ENCODE results near the gene ADAMTS17.

ADAMTS17 gene

GRCh38 chr15:100341750-100342560 lies at the start of gene ADAMTS17:
Gene ADAMTS17 (minus strand): TSS chr15:100341975. CDS start chr15:100341899, 76 bp downstream.
- peak; percentile 85 to 86 for DNase-seq (ENCODE audit: low read depth in 2 of 2)

DNA sequence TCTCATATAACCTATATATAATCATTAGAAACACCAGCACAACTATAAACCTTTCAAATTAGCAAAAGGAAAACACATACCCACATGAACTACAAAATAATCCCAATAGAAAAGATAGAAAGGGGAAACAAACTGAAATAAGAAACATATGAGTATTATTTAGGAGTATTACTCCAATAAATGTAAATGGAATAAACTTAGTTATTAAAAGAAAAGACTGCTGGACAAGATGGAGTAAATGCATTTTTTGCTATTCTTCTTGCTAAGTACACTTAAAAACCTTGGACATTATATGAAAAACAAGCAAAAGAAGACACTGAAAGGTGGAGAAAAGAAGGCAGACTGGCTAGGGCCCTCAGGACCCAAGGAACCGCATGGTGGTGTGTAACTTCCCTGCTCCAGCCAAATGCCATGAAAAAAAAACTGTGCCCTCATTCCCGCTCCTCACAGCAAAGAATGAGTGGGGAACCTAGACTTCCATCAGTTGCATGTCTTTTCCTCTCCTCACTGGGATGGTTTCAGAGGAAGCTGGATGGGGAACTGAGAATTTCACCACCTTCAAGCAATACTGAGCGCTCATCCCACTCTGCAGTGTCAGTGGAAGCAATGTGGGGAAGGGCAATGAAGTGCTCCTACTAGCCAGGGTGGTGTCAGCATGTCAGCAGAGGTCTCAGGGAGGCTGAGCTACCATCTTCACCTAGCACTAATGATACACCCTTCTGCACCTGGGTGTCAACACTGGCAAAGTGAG lies 43.7 kb upstream of the ADAMTS17 start:
- DNase-seq (ENCODE audit: low read depth in 2 of 2), result no peak

DNA sequence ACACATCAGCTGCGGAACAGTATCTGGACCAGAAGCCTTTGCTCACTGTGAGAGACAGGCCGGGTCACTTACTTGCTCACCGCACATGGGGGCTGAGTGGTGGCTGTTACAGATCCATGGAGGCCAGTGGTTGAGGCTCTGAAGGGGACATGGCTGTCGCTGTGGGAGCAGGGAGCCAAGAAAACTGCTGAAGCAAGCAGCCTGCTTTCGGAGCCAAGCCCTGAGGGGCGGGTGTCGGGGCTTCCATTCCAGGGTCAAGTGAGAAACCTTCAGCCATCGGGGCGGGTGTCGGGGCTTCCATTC lies 42.3 kb upstream of the ADAMTS17 start:
- DNase-seq (ENCODE audit: low read depth in 2 of 2), result no peak

GRCh38 chr15:100383302-100384107 lies 41.7 kb upstream of the ADAMTS17 start:
- no peak for DNase-seq (ENCODE audit: low read depth in 2 of 2)

GRCh38 chr15:100373942-100374341 lies 32.2 kb upstream of the ADAMTS17 start:
- DNase-seq (ENCODE audit: low read depth in 2 of 2), result no peak

DNA sequence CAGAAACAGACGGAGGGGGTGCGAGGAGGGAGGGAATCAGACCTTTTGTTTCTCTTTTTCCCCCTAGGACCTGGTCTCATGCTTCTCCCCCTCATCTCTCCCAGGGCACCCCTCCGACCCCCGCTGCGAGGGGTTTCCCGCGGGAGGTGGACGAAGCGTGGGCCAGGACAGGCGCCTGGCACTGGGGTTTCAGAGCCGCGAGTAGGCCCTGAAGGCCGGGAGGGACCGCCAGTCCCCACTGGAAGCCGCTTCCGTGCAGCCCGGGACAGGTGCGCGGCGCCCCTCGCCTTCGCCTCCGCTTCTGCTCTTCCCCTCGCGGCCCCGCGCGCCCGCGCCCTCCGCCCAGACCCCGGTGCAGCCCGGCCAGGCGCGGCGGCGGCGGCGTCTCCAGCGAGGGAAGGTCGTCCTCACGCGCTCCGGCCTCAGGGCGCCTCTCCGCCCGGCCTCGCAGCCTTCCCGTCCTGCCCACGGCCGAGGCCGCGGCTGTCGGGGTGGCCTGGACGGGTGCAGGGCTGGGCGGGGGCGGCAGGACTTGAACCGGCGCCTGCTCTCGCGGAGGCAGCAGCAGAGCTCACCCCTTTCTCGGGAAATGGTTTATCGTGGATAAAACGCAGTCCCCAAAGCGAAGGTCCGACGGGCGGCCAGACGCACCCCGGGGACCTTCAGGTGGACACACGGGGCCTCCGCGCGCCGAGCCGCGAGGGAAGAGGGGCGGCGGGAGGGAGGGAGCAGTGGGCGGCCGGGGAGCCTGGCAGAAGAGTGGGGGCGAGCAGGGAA lies 31.5 kb upstream of the ADAMTS17 start:
- no peak for DNase-seq (ENCODE audit: low read depth in 2 of 2)

DNA sequence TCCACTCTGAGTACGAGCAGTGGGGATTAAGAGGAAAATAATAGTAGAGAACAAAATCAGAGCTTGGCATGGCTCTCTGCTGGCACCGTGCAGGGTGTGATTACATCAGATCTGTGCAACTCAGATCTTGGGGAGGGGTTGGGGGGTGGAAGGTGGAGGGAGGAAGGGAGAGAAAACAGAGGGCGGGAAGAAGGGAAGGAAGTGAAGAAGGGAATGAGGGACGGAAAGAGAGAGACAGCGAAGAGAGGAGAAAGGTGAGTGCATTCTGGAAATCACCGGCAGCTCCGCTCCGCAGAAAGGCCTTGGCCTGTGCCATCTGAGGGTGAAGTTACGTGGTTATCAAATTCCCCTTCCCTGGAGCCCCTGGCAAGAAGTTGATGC lies 31.0 kb upstream of the ADAMTS17 start:
- DNase-seq (ENCODE audit: low read depth in 2 of 2), result no peak

DNA sequence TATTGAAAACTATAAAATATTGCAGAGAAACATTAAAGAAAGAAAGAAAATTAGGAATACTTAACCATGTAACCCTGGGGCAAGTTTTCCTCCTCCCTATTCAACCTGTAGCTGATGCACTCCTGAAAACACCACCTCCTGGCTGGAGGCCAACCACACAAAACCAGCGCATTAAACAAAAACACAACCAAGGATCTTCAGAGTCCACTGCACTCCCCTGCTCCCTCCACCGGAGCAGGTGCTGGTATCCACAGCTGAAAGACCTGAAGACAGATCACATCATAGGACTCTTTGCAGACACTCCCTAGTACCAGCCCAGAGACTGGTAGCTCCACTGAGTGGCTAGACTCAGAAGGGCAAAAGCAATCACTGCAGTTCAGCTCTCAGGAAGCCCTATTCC lies 13.6 kb upstream of the ADAMTS17 start:
- DNase-seq (ENCODE audit: low read depth in 2 of 2), result no peak

DNA sequence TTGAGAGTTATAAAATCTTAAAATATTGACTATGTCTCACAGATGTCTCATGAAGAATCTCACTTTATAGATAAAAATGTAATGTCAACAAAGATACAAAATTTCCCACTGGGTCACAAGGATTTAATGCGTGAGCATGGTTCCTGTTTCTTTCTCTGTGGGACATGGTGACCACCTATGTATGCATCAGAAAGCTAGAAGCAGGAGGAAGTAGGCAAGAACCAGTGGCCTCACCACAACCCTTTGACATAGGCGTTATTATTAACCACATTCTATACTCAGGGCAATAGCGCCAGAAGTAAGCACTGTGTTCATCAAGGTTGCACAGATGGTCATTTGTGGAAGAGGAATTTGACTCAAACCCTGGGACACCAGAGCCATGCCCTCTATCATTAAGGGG lies 11.7 kb upstream of the ADAMTS17 start:
- DNase-seq (ENCODE audit: low read depth in 2 of 2), result no peak

DNA sequence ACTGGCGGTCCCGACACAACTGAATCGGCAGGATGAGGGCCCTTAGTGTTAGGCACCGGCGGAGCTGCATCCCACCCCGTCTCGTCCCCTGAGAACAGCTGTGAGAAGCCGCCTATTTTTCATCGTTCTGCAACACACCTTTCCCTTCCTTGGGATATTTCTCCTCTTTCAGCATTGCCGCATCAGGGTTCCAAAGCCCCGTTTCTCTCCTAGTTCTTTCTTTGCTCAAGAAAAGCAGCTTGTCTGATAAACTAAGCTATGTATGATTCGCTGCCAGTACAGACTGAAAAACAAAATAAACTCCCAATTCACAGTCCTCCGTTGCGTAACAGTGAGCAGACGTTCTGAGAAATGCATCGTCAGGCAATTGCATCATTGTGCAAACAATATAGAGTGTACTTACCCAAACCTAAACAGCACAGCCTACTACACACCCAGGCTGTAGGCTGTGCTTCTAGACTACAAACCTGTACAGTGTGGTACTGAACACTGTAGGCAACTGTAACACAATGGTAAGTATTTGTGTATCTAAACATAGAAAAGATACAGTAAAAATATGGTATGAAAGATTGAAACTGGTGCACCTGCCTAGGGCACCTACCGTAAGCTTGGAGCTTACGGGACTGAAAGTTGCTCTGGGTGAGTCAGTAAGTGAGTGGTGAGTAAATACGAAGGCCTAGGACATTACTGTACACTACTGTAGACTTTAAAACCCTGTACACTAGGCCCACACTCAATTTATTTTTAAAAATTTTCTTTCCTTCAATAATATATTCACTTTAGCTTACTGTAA lies 8.9 kb upstream of the ADAMTS17 start:
- no peak for DNase-seq (ENCODE audit: low read depth in 2 of 2)

DNA sequence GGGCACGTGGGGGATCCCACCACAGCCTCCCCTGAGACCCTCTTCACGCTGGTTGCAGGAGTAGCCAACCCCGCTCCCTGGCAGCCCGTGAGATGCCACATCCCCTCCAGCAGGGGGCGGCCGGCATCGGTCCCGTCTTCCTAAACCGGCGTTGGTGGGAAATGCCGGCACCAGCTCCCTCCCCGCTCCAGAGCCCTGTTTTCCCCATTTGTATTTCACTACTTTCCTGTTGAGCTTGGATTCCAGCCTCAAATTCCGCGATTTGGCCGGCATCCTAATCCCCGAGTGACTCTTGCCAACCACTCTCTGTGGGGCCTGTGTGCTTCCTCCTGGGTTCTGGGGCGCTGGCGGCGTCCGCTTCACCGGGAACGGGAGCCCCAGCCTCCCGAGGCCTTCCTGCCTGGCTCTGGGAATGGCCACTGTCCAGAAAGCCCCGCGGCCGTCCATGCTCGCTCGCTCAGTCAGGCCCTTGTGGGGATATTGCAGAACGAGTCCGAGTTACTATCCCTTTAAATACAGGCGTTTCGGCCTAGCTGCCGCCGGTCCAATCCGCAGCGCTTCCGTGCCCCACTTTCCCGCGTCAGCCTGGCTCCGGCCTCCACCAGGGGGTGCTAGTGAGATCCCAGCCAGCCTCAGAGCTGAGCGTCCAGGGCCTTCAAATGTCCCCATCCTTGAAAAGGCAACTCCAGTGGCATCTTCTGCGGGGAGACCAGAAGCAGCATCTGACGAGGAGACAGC lies 8.1 kb upstream of the ADAMTS17 start:
- DNase-seq (ENCODE audit: low read depth in 2 of 2), result peak; percentile 61 to 67

DNA sequence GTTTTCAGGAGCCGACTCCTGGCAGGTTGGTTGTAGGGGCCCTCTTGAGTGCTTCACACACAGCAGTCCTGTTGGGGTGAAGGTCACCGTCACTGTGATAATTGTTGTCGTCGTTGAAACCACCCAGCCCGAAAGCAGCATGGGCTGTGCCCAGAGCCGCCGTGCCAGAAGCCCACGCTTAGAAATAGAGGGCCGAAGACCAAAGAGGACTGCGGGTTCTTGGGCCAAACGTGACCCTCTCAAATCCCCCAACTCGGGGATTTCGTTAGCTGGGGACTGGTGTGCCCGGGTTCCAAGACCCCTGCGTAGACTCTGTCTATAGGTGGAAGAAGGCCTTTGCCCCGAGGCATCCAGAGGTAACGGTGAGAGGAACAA lies 7.5 kb upstream of the ADAMTS17 start:
- DNase-seq (ENCODE audit: low read depth in 2 of 2), result no peak

DNA sequence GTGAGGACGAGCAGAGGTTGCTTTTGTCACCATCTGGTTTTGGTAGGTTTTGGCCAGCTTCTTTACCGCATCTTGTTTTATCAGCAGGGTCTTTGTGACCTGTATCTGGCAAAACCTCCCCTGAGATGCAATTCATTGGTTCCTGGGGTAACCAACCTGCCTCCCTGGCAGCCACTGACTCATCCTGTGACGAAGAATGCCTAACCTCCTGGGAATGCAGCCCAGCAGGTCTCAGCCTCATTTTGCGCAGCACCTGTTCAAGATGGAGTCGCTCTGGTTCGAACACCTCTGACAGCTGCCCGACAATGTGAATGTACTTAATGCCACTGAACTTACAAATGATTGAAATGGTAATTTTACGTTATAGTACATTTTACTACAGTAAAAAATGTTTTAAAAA lies 6.8 kb upstream of the ADAMTS17 start:
- no peak for DNase-seq (ENCODE audit: low read depth in 2 of 2)

DNA sequence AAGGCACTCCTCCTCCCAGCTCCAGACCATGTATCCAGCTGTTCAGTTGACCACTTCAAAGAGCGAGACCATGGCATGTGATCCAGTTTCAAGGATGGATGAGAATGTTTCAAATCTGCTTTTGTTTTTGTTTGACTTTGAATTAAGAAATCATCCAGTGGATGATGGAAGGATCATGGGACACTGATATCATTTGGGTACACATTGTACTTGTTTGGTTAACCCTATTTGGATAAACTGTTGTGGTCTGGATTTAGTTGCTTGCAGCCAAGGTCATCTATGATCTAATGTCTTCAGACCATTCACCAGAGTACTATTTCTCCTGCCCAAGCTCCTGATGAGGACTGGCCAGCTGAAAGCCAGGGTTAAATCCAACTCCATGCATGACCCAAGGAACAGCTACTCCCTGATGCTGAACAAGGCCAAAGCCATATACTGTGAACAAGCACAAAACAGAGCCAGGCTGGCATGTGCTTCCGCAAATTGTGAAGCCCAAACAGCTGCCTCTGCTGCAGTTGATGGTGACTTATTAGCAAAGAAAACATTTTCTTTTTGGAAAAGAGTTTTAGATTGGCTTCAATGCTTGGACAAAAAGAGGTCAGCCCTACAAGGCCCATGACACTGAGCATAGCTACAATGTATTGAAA lies 5.2 kb upstream of the ADAMTS17 start:
- DNase-seq (ENCODE audit: low read depth in 2 of 2), result no peak

DNA sequence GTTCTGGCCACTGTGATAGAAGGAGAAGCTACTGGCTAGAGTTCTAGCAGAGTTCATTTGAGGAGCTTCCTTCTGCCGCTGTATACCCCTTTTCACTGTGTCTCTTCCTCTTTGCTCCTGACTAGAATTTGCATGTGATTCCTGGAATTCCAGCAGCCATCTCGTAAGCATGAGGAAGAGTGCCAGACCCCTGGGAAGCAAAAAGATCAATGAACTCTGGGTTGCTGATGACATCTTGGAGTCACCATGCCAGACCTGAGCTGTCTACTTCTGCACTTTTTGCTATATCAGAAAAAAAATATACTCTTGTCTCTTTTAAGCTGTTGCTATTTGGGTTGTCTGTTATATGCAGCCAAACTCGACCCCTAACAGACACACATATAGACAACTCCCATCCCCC lies 3.7 kb upstream of the ADAMTS17 start:
- DNase-seq (ENCODE audit: low read depth in 2 of 2), result no peak

- no peak for DNase-seq (ENCODE audit: low read depth in 2 of 2)
Measured at GRCh38 chr15:100343251-100343650, 1.5 kb upstream of the ADAMTS17 start.

DNA sequence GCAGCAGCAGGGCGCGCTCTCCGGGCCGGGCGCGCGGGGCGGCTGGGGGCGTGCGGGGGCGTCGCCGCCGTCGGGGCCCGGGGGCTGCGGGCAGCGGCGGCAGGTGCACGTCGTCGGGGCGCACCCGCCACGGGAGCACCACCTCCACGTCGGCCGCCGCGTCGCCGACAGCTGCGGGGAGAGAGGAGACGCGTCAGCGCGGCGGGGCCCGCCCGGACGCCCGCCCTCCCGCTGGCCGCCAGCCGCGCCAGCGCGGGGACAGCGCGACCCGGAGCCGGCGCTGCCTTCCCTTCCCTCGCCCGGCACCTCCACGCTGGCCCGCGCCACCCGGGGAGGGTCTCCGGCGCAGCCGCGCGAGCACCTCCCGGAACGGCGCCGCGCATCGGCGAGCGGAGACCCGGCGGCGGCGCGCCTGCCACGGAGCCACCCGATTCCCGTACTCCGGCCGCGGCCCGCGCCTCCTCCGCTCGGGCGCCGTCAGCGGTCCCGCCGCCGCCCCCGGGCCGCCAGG lies 481 bp downstream of the ADAMTS17 start:
- no peak for DNase-seq (ENCODE audit: low read depth in 2 of 2)

GRCh38 chr15:100340721-100341238 lies 995 bp downstream of the ADAMTS17 start:
- no peak for DNase-seq (ENCODE audit: low read depth in 2 of 2)

DNA sequence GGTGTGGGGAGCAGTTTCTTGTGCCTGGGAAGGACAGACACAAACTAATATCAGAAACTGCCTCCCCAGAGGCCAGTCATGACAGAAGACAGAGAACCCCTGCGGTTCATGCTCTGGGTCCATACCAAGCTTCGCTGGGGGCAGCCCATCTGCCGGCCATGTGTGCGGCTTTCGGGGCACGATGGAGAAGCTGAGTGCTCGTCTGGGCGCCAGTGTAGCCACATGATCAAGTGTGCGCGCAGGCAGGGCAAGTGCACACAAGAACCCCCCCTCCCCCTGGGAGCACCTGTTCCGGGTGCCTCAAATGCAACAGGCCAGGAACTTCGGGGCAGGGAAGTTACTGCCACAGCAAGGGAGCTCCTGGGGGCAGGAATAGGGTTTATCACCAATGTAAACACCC lies 1.8 kb downstream of the ADAMTS17 start:
- no peak for DNase-seq (ENCODE audit: low read depth in 2 of 2)

All from stimulated activated CD8-positive, alpha-beta memory T cell treated with anti-CD3 and anti-CD28 coated beads, Interleukin-7, amount 100 ng/mL, for 1 hour (primary cell).